DND-41 (cell line): ENCODE measurements around the gene HIGD1C.

Experiments
- EZH2 ChIP-seq: IDR thresholded peaks from 3 replicates; pipeline ENCODE4 v1.6.1; 2012; ENCODE audit warnings: borderline replicate concordance, low read depth, mild to moderate bottlenecking, moderate library complexity, low read length, inconsistent platforms; ENCODE audit not compliant: severe bottlenecking
- TF ChIP-seq, protein P1 (sequence below): IDR thresholded peaks from 2 replicates; pipeline ENCODE4 v1.5.1; 2012; ENCODE audit warnings: borderline replicate concordance, low read length, moderate library complexity, mild to moderate bottlenecking; ENCODE audit not compliant: poor library complexity, severe bottlenecking; ENCODE audit errors: extremely low read depth

DNA sequence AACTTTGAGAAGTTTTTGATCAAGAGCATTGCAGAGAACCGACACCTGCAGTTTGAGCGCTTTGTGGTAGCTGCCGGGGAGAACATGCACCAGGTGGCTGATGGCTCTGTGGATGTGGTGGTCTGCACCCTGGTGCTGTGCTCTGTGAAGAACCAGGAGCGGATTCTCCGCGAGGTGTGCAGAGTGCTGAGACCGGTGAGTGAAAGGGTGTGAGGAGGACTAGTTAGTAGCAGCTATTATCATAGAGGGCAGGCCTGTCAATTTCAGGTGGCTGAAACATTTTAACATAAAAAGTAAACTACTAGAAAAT, 27.0 kb upstream of the HIGD1C start:
- TF ChIP-seq, protein P1, sequence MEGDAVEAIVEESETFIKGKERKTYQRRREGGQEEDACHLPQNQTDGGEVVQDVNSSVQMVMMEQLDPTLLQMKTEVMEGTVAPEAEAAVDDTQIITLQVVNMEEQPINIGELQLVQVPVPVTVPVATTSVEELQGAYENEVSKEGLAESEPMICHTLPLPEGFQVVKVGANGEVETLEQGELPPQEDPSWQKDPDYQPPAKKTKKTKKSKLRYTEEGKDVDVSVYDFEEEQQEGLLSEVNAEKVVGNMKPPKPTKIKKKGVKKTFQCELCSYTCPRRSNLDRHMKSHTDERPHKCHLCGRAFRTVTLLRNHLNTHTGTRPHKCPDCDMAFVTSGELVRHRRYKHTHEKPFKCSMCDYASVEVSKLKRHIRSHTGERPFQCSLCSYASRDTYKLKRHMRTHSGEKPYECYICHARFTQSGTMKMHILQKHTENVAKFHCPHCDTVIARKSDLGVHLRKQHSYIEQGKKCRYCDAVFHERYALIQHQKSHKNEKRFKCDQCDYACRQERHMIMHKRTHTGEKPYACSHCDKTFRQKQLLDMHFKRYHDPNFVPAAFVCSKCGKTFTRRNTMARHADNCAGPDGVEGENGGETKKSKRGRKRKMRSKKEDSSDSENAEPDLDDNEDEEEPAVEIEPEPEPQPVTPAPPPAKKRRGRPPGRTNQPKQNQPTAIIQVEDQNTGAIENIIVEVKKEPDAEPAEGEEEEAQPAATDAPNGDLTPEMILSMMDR = no peak
- no peak for TF ChIP-seq EZH2
